ENCODE results near the gene TSPAN11.

Gene TSPAN11

GRCh38 chr12:30911207-30911606 lies 15.3 kb upstream of the TSPAN11 start:
- no peak for DNase-seq (ENCODE audit: low read depth, low spot score)

DNA sequence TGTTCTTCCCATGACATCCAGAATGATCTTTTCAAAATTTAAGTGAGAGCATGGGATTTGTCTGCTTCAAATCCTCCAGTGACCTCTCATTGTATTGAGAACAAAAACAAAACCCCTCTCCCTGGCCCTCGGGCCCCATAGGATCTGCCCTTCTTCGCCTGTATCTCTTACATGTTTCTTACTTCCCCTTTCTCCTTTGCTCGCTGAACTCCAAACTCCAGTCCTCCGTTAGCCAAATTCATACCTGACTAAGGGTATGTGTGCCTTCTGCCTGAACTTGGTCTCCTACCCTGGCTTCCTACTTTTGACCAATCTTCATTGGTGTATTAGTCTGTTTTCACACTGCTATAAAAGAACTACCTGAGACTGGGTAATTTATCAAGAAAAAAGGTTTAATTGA lies 13.2 kb upstream of the TSPAN11 start:
- no peak for DNase-seq (ENCODE audit: low read depth, low spot score)

DNA sequence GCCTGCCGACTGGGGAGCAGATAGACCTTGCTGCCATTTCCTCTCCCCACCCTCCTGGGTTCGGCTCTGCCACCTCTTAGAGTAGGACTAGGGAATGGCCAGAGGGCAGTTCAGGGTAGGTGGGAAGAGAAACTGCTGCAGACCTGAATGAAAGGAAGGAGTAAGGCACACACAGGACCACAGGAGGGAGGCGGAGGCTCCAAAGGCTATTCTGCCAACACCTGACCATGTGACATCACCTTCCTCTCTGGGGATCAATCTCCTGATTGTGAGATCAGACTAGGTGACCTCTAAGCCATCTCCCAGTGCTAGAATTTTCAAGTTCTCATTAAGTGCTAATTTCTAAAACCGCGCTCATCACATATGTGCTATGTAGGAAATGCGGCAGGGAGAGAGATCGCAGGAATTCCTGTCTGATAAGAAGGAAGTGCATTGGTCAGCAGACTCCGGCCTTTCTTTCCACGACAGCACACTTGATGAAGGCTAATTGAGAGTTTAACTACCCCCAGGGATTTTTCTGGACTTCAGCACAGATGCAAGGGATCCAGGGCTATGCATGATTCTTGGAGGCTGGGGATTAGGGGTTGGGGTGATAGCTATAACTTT lies 11.5 kb upstream of the TSPAN11 start:
- DNase-seq (ENCODE audit: low read depth, low spot score): no peak

DNA sequence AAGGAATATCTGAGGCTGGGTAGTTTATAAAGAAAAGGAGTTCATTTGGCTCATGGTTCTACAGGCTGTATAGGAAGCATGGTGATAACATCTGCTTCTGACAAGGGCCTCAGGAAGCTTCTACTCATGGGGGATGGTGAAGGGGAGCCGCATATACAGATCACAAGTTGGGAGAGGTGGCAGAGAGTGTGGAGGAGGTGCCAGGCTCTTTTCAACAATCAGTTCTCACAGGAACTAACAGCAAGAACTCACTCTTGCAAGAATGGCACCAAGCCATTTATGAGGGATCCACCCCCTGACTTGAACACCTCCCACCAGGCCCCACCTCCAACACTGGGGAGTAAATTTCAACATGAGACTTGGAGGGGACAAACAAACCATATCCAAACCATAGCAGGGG lies 3.5 kb upstream of the TSPAN11 start:
- DNase-seq (ENCODE audit: low read depth, low spot score): no peak

GRCh38 chr12:30925607-30926242 lies 823 bp upstream of the TSPAN11 start:
- no peak for DNase-seq (ENCODE audit: low read depth, low spot score)

DNA sequence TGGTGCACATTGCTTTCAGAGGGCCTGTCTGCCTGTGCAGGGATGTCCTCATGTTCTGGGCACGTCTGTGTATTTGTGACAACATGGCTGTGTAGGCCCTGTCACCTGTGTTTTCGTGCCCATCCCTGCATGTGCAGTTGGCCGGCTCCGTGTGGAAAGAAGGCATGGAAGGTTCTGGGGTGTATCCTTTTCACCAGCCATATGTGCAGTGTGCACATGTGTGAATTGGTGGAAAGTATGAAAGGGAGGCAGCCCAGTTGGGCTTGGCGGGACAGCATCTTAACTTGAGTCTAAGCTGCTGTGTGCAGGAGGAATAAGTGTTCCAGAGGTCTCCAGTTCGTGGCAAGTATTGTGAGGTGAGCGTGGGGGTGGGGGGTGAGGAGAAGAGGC lies 669 bp downstream of the TSPAN11 start:
- no peak for DNase-seq (ENCODE audit: low read depth, low spot score)

DNA sequence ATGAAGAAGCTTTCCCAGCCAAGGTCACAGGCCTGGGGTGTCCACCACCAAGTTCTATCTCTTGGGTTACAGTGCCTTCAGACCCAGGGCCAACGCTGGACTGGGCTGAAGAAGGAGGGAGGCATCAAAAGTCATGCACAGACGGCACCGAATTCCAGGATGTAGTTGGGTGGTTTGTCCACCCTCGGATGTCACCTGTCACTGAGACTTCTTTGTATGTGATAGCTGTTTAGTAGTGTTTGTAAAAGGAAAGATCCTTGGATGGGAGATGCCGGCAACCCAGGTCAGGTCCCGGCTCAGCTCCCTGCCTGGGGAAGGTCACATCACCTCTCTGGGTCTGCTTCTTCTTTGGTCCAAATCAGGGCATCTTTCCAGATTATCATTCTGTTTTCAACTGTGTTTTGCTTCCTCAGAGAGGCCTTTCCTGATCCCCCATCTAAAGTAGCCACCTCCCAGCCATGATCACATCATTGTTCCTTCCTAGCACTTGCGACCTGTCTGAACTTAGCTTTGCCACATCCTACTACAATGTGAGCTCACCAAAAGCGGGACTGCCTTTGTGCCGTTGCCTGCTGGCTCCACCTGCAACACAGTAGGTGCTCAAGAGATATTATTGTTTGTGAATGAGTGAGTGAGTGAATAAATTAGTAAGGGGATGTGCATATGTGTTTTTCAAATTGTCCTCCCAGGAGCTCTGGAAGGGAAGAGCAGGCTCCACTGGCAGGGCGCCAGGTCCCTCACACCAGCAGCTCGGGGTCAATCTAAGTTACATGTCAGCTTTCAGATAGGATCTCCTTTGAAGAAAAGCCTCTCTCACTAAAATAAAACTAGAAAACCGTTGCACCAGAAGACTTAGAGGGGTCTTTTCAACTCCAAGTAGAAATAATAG lies 2.1 kb downstream of the TSPAN11 start:
- no peak for DNase-seq (ENCODE audit: low read depth, low spot score)

GRCh38 chr12:30930238-30930637 lies 3.7 kb downstream of the TSPAN11 start:
- DNase-seq (ENCODE audit: low read depth, low spot score): no peak

GRCh38 chr12:30930641-30931040 lies 4.1 kb downstream of the TSPAN11 start:
- DNase-seq (ENCODE audit: low read depth, low spot score): no peak

- DNase-seq (ENCODE audit: low read depth, low spot score): no peak
Measured at GRCh38 chr12:30932881-30933280, 6.3 kb downstream of the TSPAN11 start.

DNA sequence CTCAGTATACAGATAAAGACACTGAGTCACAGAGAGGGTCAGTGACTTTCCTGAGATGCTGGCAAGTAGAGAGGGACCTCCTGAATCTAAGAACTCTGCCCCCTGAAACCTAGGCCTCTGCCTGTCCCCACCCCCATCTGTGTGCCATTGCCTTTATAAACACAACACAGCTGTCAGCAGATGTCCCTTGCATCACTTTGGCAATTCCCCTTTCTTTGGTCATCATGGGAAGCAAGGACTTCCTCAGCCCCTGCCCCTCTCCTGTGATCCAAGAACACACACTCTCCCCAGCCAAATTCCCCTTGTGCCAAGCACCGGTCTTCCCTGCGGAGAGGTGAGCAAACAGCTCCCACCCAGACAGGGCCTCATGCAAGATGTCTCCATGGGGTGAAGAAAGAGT lies 8.3 kb downstream of the TSPAN11 start:
- DNase-seq (ENCODE audit: low read depth, low spot score): no peak

DNA sequence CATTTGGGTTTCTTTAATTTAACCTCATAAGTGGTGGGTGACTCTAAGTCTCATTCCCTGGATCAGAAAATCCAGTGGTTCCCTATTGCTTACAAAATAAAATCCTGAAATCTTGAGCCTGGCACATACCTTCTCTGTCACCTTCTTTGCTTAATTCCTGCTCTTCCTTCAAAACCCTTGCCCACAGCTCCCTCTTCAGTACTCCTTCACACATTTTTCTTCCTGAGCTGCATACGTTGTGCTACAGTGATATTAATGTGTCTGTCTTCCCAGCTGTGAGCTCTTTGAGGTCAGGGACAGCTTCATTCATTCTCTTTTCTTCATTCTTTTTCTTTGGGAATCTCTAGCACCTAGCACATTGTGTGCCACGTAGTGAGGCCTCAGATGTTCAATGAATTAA lies 9.5 kb downstream of the TSPAN11 start:
- DNase-seq (ENCODE audit: low read depth, low spot score): no peak

DNA sequence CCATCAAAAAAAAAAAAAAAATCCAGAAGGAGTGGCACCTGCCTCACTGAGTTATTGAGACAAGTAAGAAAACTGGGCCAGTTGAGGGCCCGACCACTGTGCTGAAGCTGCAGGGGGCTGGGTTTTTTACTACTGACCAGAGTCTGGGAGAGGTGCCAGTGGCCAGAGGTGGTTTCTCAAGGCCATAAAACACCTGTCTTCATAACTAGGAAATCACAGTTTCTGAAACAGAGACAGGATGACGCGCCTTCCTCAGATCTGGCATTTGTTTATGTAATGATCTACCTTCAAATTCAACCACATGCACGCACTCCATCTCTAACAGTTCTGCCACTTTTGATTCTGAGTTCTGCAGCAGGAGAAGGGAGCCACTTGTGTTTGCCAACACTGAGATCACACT lies 12.7 kb downstream of the TSPAN11 start:
- no peak for DNase-seq (ENCODE audit: low read depth, low spot score)

GRCh38 chr12:30942486-30942885 lies 15.9 kb downstream of the TSPAN11 start:
- no peak for DNase-seq (ENCODE audit: low read depth, low spot score)

DNA sequence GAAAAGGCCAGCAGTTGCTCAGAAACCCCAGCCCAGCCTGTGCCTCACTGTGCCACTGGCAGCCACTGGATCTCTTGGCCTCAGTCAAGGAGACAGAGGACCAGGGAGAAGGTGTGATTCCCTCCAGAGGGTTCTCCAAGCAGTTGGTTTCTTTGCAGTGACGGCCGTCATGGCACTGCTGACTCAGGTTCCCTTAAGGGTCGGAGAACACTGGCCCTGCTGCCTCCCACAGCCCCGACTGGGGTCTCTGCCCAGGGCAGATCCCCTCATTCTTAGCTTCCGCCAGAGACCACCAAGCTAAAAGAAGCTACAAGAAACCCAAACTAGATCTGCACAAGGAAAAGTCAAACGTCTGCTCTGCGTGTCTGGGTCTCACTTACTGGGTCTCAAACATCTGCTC lies 16.4 kb downstream of the TSPAN11 start:
- no peak for DNase-seq (ENCODE audit: low read depth, low spot score)

- DNase-seq (ENCODE audit: low read depth, low spot score): no peak
Measured at GRCh38 chr12:30945443-30946164, 19.1 kb downstream of the TSPAN11 start.

GRCh38 chr12:30952015-30952414 lies 25.5 kb downstream of the TSPAN11 start:
- DNase-seq (ENCODE audit: low read depth, low spot score): no peak

GRCh38 chr12:30953257-30953656 lies 26.7 kb downstream of the TSPAN11 start:
- DNase-seq (ENCODE audit: low read depth, low spot score): no peak

DNA sequence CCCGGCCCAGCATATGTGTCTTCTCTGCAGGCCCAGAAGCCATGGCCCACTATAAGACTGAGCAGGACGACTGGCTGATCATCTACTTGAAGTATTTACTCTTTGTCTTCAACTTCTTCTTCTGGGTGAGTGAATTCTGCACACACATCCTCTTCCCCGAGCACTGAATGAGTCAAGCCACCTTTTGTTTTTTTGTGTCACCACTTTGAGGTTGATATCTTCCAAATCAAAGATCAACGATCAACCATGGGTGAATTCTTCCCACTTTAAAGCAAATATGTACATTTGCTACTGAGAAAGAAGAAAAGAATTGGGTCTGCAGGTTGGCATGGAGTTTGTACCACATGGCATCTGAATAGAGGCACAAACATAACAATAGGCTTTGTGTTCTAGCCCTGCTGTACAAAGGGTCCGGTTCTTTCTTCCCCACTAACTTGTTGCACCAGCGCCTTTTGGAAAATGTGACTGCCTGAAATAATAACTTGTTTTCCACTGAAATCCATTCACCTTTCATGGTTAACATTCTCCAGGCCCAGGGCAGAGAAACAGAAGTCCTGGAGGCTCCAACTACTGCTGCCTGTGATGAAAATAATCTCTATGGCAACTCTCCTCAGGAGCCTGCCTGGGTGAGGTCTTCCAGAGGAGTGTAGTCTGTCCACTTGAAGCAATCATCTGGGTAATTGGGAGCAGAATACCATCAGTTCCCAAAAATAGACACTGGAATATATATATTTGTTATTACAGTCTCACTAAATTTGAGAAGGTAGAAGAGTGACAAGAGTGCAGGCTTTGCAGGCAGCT lies 27.6 kb downstream of the TSPAN11 start:
- no peak for DNase-seq (ENCODE audit: low read depth, low spot score)

DNA sequence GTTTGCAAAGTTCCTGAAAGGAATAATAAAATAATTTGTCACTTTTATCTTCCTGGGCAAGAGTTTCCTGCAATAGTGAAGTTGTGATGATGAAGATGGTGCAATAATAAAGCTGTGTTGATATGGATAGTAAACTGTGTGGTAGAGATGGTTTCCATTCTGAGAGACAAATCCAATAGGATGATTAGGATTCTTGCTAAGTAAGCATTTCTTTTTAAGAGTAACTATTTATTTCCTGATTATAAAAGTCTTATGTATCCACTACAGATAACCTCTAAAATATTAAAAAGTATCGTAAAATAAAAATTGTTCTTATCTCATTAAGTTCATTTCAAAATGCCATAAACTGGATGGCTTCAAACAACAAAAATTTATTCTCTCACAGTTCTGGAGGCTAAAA lies 28.7 kb downstream of the TSPAN11 start:
- no peak for DNase-seq (ENCODE audit: low read depth, low spot score)

- DNase-seq (ENCODE audit: low read depth, low spot score): no peak
Measured at GRCh38 chr12:30959110-30959710, 32.7 kb downstream of the TSPAN11 start.

Measured in activated naive CD8-positive, alpha-beta T cell treated with anti-CD3 and anti-CD28 coated beads, Interleukin-2, amount 50 U/mL, for 16 hours (primary cell).